HG02938 (cell line): ENCODE data around the gene ZNF641.
"Not testable (repeated sequence)": the region's sequence is repeated elsewhere in the genome, so short reads cannot be mapped to it uniquely, and the experiment has no call there.

Experiments used
- ATAC-seq: cut with Tn5 transposase; IDR thresholded peaks from one replicate; pipeline ENCODE4 v1.9.1; 2021; ENCODE audit warnings: mild to moderate bottlenecking, moderate library complexity; ENCODE audit not compliant: unreplicated experiment

ZNF641 gene

DNA sequence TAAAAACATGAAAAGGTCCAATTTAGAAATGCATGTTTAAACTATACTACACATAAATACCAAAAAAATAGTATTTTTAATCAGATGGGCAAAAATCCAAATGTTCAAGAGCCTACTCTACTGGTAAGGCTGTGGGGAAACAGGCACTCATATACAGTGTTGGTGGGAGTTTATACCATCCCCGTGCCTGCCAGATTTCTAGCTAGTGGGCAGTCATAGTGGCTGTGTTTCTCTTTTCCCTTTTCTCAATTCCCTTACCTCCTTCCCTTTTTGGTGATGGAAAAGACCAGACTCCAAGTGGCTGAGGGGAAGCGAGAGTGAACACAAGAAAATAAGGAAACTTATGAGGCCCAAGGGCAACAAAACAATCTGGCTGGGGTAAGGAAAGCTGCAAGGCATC, 14.7 kb downstream of the ZNF641 start:
- no peak for ATAC-seq

DNA sequence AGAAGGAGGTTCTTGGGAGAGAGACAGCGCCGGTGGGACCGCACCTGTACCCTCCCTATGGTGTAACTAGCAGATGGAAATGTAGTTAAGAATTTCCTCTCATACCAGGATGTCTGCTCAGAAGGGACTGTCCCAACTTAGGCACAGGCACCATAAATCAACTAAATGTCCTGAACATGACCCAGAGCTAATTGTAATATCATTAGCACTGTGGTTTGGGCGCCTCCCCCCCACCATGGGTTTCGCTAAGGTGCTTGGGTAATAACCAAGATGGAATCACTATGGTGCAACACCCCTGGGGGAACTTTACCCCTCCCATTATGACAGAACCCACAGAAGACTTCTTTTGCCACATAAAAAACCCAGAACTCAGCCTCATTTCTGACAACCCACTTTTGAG, 15.9 kb downstream of the ZNF641 start:
- no peak for ATAC-seq

DNA sequence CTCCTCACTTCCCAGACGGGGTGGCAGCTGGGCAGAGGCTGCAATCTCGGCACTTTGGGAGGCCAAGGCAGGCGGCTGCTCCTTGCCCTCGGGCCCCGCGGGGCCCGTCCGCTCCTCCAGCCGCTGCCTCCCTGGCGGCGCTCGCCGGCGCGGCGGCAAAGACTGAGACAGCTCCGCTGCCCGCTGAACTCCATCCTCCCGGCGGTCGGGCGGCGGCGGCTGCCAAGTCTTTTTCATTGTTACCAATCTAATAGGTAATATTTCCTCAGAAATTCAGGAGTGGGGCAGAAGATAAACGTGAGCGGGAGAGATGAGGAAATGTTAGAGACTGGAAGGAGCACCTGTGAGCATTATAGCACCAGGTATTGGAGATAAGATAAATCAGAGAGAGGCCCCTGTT, 17.0 kb downstream of the ZNF641 start:
- ATAC-seq = not testable (repeated sequence)

DNA sequence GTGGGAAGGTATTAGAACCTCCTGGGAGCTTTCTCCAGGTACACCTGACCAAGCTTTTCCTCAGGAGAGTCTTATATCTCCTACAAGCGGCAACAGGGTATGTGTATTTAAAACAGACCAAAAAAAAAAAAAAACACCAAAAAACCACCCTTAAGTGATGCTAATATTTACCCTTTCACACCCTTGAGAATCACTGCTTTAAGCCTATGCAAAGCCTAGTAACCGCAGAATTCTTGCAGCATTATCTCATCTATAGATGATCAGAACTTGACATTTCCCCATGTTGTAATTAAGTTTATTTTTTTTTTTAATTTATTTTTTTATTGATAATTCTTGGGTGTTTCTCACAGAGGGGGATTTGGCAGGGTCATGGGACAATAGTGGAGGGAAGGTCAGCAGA, 19.3 kb downstream of the ZNF641 start:
- no peak for ATAC-seq

DNA sequence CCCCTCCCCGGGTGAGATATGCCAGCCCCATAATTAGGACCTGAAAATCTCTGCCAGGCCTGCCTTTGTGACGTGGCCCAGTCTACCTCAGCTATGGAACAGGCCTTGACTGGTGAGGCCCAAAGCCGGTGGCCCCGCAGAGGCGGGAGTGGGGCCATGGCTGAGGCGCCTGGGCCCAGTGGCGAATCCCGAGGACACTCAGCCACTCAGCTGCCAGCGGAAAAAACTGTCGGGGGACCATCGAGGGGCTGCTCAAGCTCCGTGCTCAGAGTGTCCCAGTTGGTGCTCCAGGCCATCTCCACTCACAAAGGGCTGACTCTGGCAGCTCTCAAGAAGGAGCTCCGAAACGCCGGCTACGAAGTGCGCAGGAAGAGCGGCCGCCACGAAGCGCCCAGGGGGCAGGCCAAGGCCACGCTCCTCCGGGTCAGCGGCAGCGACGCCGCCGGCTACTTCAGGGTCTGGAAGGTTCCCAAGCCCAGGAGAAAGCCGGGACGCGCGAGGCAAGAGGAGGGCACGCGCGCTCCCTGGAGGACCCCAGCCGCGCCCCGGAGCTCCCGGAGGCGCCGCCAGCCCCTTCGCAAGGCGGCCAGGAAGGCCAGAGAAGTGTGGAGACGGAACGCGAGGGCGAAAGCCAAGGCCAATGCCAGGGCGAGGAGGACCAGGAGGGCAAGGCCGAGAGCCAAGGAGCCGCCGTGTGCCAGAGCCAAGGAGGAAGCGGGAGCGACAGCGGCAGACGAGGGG, 21.4 kb downstream of the ZNF641 start:
- ATAC-seq = no peak

DNA sequence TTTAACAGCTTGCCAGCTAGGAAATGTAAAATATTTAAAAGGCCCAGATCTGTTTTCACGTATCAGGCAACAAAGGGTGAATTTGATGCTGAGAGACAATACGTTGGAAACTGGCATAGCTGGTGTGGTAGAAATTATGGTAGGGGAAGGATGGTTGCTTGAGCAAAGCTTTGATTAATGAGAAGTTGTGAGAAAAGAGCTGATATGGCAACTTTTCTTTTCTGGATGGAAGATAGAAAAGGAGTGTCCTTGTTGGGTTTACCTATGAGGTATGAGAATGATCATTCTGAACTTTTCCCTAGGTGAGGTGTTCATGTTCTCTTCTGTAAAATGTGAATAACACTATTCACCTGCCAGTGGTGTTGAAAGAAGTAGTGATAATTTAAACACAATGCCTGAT, 34.2 kb downstream of the ZNF641 start:
- ATAC-seq = no peak

DNA sequence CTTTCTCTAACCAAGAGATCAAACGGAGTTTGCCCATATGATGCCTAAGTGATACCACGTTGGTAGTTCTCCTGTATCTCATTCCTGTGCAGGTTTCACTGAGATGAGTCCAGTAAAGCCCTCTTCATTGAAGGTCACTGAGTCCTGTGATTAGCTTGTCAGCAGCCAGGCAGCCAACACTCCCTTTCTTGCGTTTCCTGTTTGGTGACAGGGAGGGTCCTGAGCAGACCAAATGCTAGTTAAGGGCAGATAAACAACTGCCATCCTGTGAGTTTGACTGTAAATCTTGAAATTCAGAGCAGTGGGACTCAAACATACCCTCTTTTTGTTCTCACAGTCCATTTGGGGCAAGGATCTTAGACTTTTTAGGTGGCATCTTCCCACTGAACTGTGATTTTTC, 39.4 kb downstream of the ZNF641 start:
- no peak for ATAC-seq

DNA sequence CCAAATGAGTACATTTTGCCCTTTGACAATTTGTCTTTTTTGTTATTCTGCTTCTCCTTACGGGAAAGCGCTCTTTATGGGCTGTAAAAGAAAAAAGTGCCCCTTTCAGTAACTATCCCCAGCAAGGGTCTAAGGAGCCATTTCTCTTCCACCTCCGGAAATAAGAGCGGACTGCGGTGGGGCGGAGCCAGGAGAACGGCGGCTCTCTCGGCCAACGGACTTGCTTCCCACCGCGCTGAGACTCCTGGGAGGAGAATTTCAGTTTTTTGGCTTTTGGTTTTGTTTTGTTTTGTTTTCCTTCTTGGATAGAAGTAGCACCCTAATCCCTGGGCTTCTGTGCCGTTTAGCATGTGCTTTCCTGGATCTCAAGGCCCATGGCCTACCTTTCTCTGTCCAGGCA, 43.5 kb downstream of the ZNF641 start:
- ATAC-seq = no peak

DNA sequence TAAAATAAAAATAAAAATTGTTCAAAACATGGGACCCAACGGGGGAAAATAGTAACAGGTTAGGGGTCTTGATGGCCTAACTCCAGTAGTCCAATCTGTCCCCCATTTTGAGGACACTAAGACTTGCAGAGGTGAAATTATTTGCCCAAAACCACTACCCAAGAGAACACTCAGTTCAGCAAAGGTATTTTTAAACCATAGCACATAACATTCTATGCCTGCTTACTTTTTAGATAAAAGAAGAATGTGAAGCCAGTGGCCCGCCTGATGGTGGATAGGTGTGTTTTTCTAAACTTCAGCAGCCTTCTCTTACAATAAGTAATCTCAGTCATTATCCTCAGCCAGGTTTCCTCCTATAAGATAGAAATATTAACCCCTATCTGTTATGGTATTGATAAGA, 45.5 kb downstream of the ZNF641 start:
- ATAC-seq = no peak

DNA sequence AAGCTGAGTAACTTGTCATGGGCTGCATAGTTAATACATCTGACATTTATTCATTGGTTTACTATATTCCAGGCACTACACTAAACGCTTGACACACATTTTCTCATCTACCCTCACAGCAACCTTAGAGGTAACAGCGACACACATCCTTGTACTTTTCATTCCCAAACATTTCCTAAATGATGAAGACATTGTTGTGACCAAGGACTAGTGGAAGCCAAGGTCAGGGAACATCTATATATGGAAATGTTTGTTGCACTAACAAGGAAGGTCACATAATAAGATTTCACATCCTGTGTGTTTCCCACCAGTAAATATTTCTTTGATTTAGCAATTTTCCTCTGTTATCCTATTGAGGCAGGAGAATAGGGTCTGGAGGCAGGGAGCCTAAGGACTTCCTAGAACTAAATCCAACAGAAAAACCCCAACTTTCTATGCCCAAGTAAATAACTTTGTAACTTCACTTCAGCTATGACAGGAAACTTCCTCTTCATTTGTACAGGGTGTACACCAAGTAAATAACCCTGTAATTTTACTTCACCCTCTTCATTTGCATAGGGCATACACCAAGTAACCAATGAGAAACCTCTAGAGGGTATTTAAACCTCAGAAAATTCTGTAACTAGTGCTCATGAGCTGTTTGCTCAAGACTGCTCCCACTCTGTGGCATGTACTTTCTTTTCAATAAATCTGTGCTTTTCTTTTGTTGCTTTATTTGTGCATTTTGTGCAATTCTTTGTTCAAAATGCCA, 48.4 kb downstream of the ZNF641 start:
- ATAC-seq = no peak

DNA sequence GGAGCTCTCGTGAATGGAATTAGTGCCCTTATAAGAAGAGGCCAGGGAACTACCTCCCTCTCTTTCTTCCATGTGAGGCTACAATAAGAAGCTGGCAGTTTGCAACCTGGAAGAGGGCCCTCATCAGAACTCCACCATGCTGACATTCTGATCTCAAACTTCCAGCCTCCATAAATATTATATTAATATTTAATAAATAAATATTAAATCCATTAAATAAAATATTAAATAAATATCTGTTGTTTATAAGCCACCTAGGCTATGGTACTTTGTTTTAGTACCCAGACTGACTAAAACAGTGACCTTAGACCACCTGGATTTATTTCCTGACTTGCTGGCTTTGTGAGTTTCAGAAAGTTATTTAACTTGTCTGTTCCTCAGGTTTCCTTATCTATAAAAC, 49.9 kb downstream of the ZNF641 start:
- no peak for ATAC-seq

DNA sequence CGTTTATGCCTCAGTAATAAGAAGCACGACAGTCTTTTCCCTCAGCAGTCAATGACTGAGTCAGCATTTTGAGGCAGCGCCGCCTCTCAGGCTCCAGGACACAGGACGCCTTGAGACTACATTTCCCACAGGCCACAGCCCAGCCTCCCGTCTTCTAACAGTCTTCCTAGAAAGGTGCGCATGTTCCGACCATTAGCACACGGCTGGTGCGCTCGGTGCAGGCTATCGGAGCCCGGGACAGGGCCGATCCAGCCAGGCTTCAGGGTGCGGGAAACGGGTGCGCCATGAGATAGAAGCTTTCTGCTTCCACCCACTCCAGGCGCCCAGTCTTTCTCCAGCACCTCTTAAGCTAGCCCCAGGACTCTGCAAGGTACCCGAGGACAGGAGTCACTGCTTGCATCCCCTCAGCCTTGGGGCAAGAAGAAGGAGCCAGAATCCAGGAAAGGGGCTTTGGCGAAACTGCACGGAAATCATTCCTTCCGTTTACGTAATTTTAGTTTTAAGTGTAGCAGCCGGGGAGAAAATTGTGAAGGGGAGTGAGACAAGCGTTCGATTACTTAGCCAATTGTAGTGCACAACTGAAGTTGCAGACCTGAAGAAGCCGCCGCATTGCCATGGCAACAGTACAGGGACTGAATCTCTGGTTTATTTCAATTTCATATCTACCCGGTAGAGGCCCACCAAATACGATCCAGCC, 54.0 kb downstream of the ZNF641 start:
- no peak for ATAC-seq

DNA sequence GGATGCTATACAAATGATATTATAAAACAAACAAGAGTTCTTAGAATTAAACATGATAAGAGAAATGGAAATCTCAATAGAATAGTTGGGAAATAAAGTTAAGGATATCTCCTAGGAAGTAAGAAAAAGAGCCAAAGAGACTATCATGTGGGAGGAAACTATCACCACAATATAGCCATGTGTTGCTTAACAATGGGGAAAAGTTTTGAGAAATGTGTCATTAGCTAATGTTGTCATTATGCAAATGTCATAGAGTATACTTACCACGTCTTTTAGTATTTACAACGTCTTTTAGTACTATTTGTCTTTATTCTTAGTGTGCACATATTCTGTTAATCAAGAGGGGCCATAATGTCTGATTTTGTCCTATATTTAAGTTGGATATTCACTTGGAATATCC, 58.7 kb downstream of the ZNF641 start:
- no peak for ATAC-seq

DNA sequence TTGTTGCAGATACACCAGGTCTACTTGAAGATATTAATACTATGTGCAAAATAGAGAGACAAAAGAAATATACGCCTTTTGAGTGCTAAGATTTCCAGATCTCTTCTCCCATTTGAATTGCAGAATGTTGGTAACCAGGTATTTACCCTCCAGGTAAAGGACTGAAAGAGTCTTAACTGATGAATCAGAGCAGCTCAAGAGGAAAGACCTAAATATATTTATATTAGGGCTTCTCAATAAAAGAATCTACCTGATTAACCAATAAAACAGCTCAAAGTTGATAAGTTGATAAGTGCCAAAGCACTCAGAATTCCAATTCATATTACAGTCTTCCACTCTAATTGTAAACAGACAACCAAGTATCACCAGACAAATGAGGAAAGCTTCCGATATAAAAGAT, 59.2 kb downstream of the ZNF641 start:
- no peak for ATAC-seq

DNA sequence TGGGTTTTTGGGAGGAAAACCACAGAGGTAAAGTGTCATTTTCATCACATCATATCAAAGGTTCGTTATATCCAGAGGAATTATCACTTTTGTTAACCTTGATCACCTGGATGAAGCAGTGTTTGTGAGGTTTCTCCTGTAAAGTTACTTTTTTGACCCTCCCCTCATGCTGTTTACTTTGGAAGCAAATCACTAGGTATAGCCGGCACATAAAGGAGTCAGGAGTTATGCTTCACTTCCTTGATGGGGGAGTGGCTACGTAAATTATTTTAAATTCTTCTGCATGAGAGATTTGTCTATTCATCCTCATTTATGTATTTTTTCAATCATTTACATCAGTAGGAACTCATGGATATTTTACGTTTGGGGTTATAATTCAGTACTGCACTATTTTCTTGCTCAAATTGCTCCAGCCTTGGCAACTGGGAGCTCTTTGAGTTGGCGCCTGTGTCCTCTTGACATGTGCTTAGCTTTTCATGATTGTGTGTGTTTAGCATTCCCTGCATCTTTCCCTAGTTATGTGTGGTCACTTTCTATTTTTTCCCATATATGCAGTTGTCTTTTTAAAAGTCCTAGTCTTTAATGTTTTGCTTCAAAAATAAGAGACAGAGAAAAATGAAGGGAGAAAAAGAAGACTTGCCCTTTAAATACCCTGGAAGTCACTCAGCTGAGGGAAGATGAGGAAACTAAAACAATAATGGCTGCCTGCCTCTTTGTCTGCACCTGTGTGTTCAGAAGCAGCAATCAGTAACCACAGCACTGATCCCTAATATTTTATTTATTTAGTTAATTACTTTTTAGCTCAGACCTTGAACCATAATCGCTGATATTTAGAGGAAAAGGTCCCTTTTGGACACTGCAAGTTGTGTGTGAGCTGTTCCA, 62.1 kb downstream of the ZNF641 start:
- no peak for ATAC-seq
